GM20000 (cell line): Measurements from ENCODE around the gene CISD1.

Experiments used
- DNase-seq: peaks from one replicate; pipeline ENCODE4 v3.0.0; 2012; ENCODE audit warnings: low spot score
- TF ChIP-seq, protein P1 (sequence below): IDR thresholded peaks from 2 replicates; pipeline ENCODE4 v1.5.1; 2012; ENCODE audit warnings: mild to moderate bottlenecking, control low read depth; ENCODE audit errors: extremely low read depth, missing control alignments

The CISD1 gene

DNA sequence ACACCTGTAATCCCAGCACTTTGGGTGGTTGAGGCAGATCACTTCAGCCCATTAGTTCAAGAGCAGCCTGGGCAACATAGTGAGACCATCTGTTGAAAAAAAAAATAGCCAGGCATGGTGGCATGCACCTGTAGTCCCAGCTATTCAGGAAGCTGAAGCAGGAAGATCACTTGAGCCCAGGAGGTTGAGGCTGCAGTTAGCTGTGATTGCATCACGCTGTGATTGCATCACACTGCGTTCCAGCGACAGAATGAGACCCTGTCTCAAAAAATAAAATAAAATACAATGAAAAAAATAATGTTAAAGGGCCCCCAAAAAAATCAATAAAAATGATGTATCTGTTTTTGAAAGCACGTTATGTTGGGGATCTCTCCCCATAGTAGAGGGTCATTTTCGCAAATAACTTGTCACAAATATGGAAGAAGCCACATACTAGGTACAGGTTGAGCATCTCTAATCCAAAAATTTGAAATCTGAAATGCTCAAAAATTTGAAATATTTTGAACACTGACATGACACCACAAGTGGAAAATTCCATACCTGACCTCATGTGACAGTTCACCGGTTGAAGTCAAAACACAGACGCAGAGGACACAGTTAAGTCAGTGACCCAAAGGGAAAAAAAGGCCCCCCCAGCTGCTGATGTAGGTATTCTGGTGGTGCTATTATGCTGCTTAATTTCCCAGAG, 9.5 kb downstream of the CISD1 start:
- DNase-seq, result no peak
- TF ChIP-seq, protein P1, sequence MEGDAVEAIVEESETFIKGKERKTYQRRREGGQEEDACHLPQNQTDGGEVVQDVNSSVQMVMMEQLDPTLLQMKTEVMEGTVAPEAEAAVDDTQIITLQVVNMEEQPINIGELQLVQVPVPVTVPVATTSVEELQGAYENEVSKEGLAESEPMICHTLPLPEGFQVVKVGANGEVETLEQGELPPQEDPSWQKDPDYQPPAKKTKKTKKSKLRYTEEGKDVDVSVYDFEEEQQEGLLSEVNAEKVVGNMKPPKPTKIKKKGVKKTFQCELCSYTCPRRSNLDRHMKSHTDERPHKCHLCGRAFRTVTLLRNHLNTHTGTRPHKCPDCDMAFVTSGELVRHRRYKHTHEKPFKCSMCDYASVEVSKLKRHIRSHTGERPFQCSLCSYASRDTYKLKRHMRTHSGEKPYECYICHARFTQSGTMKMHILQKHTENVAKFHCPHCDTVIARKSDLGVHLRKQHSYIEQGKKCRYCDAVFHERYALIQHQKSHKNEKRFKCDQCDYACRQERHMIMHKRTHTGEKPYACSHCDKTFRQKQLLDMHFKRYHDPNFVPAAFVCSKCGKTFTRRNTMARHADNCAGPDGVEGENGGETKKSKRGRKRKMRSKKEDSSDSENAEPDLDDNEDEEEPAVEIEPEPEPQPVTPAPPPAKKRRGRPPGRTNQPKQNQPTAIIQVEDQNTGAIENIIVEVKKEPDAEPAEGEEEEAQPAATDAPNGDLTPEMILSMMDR, result no peak

DNA sequence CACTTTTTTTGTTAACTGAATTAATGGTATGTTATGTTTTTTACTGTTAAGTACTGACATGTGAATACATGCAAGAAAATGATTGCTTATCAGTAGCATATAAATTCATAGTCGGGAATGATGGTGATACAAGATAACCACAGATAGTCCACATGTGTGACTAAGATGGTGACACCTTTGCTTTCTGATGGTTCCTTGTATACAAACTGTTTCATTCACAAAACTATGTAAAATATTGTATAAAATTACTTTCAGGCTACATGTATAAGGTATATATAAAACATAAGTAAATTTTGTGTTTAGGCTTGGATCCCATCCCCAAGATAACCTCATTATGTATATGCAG, 10.0 kb downstream of the CISD1 start:
- no peak for DNase-seq

DNA sequence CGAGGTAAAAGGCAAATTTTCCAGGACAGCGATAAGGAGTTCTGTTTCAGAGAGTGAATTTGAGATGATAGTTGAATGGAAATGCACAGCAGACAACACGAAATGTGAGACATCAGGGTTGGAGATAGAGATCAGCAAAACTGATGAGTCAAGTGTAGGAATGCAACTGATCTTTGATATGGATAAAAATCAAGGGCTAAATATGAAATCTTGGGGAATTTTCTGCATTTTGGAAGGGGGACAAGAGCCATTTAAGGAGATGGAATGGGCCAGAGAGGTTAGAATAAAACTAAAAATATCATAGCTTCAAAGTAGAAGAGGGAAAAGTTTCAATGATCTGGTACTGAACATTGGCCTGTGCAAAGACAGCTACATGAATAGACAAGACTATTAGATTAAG, 11.5 kb downstream of the CISD1 start:
- TF ChIP-seq, protein P1, result no peak
- no peak for DNase-seq

More for the DNA sequence above, 10.0 kb downstream of the CISD1 start:
- TF ChIP-seq, protein P1, result no peak

DNA sequence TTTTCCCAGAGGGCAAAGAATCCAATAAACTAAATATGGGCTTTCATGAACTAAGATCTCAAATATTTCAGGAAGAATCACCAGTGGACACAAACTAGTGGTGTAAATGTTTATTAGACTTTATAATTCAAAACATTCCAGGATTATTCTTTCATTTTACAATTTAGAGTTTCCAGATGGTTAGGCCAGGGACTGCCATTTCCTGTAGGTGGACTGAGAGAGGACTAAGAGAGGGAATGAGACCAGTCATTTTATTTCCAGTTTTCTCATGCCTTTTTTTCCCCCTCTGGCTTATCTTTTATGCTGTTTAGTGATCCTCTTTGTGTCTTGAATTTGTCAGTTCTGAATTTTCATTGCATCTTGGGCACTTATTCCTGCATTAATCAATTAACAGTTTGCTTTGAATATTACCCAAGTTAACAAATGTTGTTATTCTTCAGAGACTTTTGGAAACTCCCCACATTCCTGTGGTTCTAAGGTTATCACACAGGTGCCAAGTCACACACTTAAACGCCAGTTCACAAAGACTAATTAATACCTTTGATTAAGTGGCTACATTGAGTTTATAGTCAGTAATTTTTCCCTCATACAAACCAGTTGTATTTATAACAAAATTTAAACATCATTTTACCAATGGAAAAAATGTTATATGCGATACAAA, 12.3 kb downstream of the CISD1 start:
- TF ChIP-seq, protein P1, result no peak
- DNase-seq, result no peak

DNA sequence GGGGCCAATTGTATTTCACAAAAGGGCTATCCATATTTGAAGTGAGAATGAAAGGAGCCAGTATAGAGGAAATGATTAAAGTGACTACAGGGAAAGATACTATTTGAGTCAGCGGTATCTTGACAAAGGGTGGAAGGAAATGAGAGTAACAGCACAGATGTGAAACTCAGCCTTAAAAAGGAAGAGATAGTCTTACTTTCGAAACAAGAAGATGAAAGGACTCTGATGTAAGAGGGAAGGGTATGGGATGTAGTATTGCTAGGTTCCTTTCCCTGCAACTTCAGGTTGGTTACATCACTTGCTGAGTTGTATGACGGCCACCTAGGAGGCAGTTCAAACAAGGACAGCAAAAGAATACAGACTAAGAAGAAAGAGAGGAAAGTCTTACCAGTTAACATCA, 13.7 kb downstream of the CISD1 start:
- TF ChIP-seq, protein P1, result no peak
- DNase-seq, result peak; percentile 51

DNA sequence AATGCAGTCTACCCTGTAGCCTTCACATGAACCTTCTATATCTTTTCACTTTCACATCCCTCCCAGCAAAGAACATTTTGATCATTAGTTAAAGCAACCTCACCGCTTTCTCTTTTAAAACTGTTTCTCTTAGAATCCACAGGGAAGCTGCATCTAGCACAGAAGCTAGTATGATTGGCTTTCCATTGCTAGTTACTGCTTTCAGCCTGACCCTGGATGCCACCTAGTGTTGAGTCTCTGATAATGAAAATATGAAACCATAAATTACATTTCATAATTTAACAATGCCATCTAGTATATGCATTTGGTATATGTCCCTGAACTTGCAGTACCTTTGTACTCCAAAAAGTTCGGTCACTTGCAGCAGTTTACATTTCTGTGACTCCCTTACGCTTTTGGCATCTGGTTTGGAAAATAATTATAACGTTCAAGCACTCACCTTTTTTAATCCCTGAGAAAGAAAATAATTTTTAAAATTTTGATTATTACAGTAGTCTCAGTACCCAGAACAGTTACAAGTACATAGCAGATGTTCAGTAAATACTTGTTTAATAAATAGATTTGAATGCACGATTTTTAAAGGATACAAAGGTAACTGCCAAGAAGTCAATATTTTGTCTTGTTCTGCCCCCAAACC, 22.7 kb downstream of the CISD1 start:
- peak; percentile 31 for DNase-seq
- TF ChIP-seq, protein P1, result peak; percentile 45

DNA sequence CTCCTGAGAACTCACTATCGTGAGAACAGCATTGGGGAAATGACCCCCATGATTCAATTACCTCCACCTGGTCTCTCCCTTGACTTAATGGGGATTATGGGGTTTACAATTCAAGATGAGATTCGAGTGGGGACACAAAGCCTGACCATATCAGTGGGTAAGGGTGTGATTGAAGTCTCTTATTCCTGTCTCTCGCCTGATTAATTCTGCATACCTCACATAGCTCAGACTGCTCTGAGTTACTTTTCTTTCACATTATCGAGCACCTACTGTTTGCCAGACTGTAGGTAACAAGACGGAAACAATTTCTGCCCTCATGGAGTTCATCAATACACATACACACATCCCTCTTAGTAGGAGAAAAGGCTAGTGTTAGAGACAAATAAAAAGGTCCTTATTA, 25.0 kb downstream of the CISD1 start:
- TF ChIP-seq, protein P1, result no peak
- DNase-seq, result no peak
